ENCODE measurements around the gene SLC2A9.

Gene SLC2A9

DNA sequence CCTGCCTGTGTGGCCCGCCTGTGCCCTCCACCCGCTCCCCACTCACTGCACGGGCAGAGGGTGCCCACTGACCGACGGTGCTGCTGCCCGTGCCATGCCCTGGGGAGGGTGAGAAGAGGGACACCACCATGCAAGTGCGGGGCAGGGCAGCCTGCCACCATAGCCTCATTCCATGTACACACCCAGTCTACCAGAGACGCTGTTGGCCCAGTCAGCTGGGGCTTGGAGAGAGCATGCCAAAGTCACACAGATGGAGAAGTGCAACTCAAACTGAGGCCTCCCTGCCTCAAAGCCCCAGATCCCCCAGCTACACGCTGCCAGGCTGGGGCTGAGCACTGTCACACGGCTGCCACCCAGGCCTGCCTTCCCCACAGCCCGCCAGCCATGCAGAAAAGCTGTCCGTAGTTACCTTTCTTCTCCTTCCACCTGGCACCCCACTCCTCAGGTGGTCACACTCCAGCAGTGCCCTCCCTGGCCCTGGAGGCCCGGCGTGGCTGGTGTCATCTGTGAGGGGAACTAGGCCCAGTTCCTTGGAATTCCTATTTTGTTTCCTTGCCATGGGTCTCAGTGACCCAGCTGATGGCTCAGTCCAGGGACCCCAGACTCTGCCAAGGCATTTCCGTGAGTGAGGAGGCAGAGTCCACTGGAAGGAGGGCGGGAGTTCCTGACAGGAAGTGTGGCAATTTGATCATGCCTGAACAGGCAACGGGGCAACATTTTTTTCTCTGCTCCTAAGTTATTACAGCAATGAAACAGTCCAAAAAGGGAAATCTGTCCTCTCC lies at the start of gene SLC2A9:
Gene SLC2A9 (minus strand): TSS at position 627 of the 782 bp plus-strand sequence. CDS start 68 bp downstream, at position 559.
- DNase-seq (ENCODE audit: low spot score): no peak

- no peak for DNase-seq (ENCODE audit: low spot score)
Observed at GRCh38 chr4:10069075-10069642, 47.9 kb upstream of the SLC2A9 start.

DNA sequence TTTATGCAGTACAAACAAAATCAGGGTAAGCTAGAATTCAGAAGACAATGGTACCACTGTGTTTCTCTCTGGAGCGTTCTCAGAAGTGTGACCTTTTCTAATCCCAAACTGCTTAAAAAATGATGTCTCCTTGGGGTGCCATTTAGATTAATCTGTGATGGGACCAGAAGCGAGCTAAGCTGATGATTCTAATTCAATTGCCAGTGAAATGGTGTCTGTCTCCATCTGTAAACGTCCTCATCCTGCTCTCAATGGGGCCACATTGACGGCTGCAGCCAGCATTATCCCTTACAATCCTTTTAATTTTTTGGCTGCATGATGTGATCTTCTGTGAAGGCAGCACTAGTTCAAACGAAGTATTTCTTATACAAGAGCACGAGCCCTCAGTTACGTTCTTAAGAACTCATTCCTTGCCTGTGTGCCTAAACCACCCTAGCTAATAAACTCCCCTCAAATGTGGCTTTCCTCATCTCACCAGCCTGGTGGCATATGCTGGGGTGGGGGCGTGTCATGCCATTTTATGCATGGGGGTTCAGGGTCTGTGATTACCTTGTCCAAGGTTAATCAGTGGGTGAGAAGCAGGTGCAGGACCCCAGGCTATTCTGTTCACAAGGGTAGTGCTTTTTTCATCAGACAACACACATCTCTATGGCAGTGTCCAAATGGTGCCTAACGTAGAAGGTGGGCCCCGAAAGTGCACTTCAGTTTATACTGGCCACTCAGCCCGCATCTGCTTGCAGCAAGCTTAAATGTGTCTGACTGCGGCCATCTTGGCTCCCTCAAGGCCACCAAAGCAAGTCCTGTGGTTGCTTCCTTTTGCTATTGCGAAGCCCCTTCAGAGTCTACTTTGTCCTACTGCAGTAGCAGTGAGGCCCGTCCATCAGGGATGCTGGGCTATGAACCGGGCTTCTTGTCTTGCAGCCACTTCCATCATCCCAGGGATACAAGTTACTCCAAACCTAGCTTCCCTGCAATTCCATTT lies 45.7 kb upstream of the SLC2A9 start:
- no peak for DNase-seq (ENCODE audit: low spot score)

DNA sequence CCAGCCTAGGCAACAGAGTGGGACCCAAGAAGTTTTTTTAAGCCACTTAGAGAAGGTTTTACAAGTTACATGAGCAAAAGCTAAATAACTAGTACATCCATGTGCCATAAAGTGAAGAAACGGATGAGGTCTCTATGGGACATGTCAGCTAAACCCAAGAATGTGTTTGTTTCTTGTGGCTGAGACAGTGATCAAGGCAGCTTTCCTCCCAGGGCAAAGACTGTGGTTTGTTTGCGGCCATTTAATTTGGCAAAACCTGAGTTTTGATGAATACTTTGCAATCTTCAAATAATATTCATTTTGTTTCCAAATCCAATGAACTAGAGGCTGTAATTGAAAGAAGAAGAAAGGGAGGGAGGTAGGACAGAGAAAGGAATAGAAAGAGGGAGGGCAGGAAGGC lies 44.9 kb upstream of the SLC2A9 start:
- DNase-seq (ENCODE audit: low spot score): no peak

DNA sequence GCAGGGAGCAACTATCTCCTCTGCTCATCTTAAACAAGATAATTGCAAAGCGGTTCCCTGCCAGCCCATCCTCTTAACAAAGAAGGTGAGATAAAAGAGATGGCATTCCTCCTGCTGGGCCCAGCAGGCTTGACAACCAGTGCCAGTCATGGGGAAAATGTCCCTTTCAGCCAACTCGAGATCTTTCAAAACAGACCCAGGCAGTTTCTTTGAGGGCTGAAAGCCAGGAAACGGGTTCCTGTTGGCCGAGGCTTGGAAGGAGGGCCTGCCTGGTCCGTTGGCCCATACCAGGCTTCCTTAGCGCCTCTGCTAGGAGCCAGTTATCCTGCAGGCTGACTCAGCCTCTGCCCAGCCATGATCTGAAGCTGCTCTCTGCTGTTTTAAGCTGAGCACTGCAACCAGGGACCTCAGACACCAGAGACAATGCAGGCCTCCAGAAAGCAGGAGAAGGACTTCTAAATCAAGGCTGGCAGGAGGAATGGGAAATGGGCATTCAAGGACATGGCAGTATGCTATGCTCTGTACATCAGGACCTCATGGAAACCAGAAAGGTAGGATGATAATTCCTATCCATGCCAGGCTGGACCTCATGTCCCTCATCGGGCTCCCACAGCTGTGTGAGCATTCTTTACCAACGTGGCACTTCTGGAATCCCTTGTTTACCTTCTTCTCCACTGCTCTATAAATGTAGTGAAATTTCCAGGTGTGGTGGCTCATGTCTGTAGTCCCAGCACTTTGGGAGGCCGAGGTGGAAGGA lies 42.4 kb upstream of the SLC2A9 start:
- DNase-seq (ENCODE audit: low spot score): peak; percentile 79

GRCh38 chr4:10061650-10062415 lies 40.5 kb upstream of the SLC2A9 start:
- no peak for DNase-seq (ENCODE audit: low spot score)

GRCh38 chr4:10058371-10058770 lies 37.1 kb upstream of the SLC2A9 start:
- DNase-seq (ENCODE audit: low spot score): no peak

GRCh38 chr4:10057023-10057395 lies 35.7 kb upstream of the SLC2A9 start:
- DNase-seq (ENCODE audit: low spot score): no peak

- DNase-seq (ENCODE audit: low spot score): no peak
Observed at GRCh38 chr4:10056334-10057022, 35.2 kb upstream of the SLC2A9 start.

GRCh38 chr4:10055871-10056270 lies 34.6 kb upstream of the SLC2A9 start:
- DNase-seq (ENCODE audit: low spot score): no peak

GRCh38 chr4:10054571-10055041 lies 33.3 kb upstream of the SLC2A9 start:
- DNase-seq (ENCODE audit: low spot score): no peak

DNA sequence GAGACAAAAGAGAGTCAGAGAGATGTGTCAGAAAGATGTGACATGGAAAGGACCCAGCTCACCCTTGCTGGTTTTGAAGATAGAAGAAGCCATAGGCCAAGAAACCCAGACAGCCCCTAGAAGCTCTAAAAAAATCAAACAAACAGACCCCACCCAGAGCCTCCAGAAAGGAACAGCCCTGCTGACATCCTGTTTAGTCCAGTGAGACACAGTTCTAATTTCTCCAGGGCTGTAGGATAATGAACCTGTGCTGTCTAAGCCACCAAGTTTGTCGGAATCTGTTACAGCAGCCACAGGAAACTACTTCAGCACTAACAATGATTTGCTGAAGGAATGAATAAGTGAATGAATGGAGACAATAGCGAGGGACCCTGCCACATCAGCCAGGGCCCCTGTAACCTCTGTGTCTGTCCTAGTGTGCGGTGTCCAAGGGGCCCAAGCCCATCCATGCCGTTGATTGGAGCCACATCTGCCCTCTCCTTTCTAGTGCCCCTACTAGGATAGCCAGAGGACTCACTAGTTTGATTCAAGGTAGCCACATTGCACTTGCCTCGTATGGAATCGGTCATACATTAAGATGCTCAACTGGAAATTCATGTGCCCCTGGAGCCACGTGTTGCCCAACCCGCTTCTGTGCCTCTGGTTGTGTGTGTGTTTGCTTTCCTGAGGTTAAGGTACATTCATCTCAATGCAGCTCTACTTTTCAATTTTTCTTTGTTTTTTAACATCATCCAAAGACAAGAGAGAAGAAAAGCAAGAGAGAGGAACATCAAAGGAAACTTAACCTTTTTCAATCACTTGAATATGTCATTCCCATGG lies 32.5 kb upstream of the SLC2A9 start:
- no peak for DNase-seq (ENCODE audit: low spot score)

DNA sequence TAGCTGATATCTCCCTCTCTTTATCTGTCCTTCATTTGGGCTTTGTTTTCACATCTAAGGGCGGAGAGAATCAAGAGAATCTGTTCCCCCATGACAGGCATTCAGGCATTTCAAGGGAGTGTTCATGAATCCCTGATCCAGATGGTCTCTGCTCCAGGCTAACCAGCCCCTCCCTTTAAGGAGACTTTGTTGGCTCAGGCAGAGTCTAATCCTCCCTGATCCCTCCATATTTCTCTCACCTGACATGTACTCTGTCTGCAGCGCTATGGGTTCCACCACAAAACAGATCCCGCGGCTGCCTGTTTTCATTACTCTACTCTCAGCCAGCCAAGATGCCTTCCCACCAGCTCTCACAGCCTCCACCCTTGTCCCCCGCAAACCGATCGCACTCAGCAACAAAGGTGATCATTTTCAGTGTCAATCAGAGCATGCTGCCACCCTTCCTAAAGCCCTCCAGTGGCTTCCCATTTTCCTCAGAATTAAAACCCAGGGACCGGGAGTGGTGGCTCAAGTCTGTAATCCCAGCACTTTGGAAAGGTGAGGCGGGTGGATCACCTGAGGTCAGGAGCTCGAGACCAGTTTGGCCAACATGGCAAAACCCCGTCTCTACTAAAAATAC lies 30.3 kb upstream of the SLC2A9 start:
- DNase-seq (ENCODE audit: low spot score): no peak

GRCh38 chr4:10050721-10051120 lies 29.4 kb upstream of the SLC2A9 start:
- DNase-seq (ENCODE audit: low spot score): no peak

DNA sequence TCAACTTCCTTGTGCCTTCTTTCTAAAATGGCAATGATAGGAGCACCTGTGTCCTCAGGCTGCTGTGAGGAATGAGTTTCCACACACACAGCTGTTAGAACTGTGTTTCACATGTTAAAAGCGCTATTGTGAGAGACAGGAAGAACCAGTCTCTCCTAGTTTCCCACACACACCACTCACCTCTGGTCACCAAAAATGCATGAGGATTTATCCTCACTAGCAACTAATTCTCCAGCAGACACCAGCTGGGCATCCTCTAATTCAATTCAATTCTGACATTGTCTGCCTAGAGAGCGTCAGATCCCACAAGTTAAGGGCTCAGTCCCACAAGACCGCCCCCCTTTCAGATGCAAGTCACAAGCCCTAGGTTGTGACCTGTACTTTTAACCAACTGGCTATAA lies 29.0 kb upstream of the SLC2A9 start:
- DNase-seq (ENCODE audit: low spot score): no peak

- DNase-seq (ENCODE audit: low spot score): no peak
Observed at GRCh38 chr4:10048941-10049697, 27.8 kb upstream of the SLC2A9 start.

DNA sequence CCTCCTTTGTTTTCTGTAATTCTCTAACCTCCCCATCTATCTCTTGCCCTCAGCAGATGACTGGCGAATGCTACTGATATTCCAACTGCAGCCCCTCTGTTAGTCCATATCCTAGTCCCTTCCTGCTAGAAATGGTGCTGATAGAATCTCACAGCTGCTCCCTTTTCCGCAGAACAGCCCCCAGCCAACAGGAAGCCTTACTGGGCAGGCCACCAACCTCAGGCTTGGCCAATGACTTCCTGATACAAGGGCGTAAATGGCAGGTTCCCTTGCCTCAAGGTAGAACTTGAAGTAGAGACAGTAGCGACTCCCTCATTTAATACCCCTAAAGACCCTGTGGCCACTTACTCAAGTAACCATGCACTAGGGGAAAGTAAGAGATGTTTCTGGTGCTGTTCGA lies 26.7 kb upstream of the SLC2A9 start:
- DNase-seq (ENCODE audit: low spot score): no peak

DNA sequence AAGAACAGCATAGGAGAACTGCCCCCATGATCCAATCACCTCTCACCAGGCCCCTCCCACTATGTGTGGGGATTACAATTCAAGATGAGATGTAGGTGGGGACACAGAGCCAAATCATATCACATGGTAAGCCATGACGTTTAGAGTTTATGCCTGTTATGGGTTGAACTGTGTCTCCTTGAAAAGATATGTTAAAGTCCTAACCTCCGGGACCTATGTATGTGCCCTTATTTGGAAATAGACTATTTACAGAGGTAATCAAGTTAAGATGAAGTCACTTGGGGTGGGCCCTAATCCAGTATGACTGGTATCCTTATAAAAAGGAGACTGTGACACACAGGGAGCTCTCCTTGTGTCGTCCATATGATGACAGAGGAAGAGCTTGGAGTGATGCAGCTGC lies 25.2 kb upstream of the SLC2A9 start:
- DNase-seq (ENCODE audit: low spot score): no peak
